Measurements from ENCODE around the gene SMIM44. TPM values are rescaled to one million over a fixed set of nuclear protein-coding genes. Genes with fewer than 3 reads are reported as not detected.
"Not testable (repeated sequence)": the region's sequence is repeated elsewhere in the genome, so short reads cannot be mapped to it uniquely, and the experiment has no call there.

Gene SMIM44
- 3.7 TPM for total RNA-seq

DNA sequence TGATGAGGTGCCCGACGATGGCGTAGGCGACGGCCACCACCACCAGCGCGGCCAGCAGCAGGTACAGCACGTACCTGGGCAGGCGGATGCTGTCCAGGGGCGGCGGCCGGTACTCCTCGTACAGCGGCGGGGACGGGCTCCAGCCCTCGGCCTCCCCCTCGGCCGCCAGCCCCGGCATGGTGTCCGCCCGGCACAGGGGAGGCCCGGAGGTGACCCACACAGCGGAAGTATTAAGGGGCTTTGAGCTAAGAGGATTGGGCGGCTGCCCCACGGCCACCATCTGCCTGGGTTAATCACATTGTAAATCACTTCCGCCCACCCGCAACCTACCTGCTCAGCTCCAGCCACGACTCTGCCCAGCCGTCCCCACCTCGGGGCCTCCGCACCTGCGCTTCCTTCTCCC, at the start of gene SMIM44:
SMIM44 (minus strand) TSS at position 216 of the 403 bp plus-strand sequence; CDS start at position 178, 38 bp downstream.
- DNase-seq (ENCODE audit: low spot score): no peak

DNA sequence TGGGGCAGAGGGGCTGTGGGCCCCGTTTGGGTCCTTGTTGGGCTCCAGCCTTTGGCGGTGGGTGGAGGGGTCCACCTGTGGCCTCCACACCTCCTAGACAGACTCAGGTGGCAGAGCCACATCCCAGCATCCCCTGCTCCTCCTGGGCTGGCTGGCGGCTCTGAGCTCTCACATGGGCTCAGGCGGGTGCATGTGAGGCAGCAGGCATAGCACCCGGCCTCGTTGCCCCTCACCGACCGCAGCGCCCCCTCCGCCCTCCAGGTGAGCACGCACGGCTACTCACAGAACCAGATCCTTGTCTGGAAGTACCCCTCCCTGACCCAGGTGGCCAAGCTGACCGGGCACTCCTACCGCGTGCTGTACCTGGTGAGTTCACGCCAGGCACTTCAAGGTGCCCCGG, 49.8 kb upstream of the SMIM44 start:
- no peak for DNase-seq (ENCODE audit: low spot score)

DNA sequence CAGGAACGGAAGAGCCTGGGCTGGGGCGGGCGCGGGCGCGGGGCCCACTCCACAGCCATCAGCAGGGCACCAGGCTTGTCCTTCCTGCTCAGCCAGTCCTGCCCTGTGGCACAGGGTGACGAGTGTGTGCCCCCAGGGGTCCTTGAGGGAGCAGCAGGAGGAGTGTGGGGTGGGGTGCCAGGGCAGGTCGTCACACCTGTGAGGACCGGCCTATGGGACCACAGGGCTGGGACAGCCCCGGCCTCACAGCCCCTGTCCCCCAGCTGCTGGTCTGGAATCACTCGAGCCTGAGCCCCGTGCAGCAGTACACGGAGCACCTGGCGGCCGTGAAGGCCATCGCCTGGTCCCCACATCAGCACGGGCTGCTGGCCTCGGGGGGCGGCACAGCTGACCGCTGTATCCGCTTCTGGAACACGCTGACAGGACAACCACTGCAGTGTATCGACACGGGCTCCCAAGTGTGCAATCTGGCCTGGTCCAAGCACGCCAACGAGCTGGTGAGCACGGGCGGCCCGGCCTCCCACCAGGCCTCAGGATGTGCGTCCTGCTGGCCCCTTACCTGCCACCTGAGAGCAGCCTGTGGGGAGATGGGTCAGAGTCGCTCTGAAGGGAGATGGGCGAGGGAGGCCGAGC, 49.0 kb upstream of the SMIM44 start:
- no peak for DNase-seq (ENCODE audit: low spot score)

DNA sequence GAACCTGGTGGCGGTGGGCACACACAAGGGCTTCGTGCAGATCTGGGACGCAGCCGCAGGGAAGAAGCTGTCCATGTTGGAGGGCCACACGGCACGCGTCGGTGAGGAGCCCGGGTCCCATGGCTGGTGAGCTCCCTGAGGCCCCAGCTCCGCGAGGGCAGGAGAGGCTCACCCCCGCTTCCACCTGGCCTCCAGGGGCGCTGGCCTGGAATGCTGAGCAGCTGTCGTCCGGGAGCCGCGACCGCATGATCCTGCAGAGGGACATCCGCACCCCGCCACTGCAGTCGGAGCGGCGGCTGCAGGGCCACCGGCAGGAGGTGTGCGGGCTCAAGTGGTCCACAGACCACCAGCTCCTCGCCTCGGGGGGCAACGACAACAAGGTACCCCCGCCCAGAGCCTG, 48.5 kb upstream of the SMIM44 start:
- DNase-seq (ENCODE audit: low spot score): no peak

DNA sequence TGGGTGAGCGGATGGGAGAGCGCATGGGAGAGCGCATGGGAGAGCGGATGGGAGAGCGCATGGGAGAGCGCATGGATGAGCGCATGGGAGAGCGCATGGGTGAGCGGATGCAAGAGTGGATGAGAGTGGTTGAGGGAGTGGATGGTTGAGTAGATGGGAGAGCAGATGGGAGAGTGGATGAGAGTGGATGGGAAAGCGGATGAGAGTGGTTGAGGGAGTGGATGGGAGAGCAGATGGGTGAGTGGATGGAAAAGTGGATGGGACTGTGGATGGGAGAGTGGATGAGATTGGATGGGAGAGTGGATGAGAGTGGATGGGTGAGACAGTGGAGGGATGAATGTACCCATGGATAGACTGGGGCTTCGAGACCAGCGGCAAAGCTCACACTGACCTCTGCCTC, 47.1 kb upstream of the SMIM44 start:
- no peak for DNase-seq (ENCODE audit: low spot score)

DNA sequence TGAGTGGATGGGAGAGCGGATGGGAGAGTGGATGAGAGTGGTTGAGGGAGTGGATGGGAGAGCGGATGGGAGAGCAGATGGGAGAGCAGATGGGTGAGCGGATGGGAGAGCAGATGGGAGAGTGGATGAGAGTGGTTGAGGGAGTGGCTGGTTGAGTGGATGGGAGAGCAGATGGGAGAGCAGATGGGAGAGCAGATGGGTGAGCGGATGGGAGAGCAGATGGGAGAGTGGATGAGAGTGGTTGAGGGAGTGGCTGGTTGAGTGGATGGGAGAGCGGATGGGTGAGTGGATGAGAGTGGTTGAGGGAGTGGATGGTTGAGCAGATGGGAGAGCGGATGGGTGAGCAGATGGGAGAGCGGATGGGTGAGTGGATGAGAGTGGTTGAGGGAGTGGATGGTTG, 46.1 kb upstream of the SMIM44 start:
- not testable (repeated sequence) for DNase-seq (ENCODE audit: low spot score)

DNA sequence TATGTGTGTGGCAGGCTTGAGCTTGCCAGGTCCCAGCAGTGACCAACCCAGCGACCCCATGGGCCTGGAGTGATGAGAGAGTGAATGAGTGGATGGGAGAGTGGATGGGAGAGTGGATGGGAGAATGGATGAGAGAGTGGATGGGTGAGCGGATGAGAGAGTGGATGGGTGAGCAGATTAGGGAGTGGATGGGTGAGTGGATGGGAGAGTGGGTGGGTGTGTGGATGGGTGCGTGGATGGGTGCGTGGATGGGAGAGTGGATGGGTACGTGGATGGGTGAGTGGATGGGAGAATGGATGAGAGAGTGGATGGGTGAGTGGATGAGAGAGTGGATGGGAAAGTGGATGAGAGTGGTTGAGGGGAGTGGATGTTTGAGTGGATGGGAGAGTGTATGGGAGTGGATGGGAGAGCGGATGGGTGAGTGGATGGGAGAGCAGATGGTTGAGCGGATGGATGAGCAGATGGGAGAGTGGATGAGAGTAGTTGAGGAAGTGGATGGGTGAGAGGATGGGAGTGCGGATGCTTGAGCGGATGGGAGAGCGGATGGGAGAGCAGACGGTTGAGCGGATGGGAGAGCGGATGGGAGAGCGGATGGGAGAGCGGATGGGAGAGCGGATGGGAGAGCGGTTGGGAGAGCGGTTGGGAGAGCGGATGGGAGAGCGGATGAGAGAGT, 45.4 kb upstream of the SMIM44 start:
- DNase-seq (ENCODE audit: low spot score): no peak

DNA sequence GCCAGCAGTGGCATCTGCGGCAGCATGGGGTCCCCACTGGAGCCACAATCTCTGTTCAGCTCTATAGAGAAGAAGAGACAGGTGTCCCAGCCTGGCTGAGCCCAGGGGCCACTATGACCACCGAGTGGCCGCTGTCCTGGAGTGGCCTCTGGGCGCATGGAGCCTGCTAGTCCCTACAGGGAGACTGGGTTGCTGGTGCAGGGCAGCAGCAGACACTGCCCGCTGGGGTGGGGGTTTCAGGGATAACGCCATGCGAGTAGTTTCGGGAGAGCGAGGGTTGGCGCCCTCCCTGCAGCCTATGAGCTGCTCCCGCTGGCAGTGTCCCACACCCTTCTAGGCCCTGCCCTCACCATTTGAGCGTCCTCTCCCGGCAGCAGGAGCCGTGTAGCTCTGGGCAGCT, 44.8 kb upstream of the SMIM44 start:
- no peak for DNase-seq (ENCODE audit: low spot score)

DNA sequence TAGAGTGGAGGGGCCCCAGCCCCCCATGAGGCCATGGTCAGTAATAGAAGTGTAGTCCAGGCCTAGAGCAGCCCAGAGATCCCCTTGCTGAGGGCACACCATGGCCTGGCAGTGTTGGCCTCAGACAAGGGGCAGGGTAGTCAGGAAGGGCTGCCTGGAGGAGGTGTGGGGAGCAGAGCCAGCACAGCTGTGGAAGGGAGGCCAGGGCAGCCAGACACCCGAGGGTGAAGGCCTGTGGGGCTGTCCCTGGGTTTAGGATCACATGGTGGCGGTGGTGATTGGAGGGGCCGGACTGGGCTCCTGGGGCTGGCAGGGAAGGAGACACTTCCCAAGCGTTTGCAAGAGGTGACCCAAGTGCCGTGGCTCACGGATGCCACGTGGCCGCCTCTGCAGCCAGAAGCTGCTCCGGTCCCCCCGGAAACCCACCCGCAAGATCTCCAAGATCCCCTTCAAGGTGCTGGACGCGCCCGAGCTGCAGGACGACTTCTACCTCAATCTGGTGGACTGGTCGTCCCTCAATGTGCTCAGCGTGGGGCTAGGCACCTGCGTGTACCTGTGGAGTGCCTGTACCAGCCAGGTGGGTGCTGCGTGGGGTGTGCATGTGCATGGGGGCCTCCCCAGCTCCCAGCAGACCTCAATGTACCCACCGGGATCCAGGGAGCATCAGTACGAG, 44.1 kb upstream of the SMIM44 start:
- DNase-seq (ENCODE audit: low spot score): no peak

DNA sequence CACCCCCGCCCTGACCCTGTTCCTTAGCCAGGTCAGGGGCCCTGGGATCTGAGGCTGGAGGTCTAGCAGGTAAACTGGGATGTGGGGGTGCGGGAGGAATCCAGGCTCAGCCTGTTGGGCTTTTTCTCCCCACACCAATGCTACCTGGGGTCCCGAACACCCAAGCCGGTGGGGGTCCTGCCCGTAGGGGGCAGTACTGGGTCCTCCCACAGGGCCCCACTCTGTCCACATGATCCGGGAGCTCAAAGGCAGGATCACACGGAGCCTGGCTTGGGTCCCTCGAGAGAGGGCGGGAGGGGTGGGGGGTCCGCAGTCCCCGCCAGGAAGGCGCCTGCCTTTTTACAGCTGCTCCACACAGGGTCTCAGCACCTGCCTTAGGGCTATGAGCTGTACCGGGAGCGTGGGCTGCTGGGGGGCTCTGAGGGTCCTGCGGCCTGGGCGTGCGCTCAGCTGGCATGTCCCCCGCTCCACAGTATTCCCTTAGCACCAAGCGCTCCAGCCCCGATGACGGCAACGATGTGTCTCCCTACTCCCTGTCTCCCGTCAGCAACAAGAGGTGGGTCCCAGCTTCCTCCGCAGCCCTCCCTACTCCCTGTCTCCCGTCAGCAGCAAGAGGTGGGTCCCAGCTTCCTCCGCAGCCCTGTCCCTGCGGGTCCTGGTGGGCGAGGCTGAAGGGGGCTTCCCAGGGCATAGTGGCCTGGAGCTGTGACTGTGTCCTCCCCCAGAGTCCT, 43.4 kb upstream of the SMIM44 start:
- DNase-seq (ENCODE audit: low spot score): no peak

DNA sequence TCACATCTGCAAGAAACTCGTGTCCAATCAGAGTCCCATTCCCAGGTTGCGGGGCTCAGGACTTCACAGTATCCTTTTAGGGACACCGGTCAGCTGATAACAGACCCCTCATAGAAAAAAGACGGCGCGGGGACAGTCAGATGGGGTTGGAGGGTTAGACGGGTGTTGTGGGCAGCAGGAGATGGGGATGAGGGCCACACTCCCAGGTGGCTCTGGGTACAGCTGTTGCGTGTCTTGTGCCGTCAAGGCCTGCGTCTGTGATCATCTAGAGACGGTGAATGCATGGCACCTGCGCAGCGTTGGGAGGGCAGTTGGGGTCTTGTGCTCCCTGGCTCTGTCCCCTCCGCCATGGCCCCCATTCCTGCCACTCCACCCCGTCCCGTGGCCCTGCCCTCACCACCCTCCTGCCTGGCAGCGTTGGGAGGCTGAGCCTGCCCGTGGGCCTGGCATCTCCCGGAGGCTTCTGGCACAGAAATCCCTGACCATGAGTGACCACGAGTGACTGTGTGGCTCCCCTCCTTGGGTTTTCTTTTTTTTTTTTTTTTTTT, 41.7 kb upstream of the SMIM44 start:
- DNase-seq (ENCODE audit: low spot score): no peak

DNA sequence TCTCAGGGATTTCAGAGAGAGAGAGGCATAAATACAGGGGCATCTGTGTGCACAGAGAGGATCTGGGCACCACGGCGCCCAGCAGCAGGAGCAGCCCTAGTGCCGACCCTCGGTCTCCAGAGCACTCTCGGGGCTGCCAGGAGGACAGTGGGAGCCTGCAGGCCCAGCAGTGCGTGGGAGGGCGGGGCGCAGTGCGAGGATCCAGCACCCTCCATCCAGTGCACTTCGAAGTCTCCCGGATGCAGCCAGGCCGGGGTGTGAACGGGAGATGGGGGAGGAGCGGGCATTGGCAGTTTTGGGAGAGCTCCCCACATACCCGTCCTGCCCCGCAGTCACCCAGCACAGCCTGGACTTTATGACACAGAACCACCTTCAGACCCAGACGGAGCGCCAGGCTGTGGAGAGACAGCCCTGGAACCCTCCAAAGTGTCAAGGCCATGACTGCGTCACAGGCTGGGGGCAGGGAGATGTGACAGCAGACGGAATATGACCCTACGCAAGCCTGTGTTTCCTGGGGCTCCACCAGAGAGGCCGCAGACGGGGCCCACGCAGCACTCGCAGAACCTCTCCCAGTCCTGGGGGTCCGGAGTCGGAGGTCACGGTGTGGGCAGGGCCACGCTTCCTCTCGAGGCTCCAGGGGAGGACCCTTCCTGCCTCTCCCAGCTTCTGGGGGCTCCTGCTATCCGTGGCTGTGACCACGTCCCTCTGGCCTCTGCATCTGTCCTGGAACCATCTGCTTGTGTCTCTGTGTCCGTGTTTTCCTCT, 41.0 kb upstream of the SMIM44 start:
- DNase-seq (ENCODE audit: low spot score): no peak

DNA sequence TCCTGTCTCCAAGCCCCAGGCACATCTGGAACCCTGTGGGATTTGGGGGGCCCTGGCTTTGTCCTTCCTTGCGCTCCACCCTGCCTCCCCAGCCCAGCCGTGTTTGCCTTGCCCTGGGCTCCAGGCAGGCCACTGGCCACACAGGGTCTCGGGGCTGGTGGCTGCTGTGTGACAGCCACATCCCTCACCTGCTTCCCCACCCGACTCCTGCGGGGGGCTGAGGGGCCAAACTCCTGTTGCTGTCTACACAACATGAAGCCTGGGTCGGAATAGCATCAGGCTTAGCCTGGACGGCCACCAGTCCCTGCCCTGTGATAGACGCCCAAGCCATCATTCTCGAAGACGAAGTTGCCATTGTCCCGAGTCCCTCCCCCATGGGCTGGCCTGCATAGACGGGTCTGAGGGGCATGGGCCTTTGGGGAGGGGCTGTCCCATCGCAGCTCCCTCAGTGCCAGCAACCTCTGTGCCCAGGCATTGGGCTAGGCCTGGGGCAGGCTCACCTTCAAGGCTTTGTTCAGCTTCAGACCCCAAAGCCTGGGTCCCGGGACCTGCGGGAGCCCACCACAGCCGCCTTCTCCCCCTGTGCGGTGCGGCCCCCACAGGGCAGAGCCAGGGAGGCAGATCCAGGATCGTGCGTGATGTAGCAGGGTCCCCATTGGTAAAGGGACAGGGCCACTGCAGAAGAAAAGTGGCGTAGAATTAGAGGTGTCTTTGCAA, 40.3 kb upstream of the SMIM44 start:
- DNase-seq (ENCODE audit: low spot score): no peak

DNA sequence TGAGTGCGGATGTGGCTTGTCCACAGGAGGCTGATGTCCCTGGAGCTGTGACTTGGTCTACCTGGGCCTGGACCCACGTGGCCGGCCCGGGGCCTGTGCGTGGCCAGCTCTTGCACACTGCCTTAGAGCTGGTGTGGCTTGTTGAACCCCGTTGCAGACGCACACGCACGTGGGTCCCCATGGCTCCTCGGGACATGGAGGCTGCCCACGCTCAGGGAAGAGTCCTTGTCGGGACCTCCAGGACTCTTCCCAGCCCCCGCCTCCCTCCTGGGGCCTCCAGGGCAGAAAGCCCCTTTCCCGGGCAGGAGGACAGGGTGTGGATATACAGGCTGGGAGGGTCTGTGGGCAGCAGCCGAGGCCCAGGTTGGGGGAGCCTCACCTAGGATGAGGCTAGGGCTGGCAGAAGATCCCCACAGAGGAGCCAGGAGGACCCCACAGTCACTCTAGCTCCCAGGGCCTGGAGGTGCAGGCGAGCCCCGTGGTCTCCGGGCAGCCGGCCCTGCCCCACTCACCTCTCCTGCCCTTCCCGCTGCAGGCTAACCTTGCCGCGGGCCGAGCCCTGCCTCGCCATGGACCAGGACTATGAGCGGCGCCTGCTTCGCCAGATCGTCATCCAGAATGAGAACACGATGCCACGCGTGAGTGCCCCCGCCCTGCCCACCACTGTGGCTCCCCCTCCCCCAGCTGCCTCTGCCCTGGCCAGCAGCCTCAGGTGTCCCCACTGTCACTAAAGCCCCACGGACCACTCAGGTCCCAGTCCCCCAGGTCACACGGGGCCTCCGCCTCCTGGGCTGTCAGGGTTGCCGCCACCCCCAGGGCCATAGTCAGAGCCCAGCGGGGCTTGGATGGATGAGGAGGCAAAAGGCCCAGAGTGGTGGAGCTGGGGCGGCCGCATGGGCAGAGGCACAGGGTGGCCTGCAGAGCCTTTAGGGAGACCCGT, 39.5 kb upstream of the SMIM44 start:
- no peak for DNase-seq (ENCODE audit: low spot score)

DNA sequence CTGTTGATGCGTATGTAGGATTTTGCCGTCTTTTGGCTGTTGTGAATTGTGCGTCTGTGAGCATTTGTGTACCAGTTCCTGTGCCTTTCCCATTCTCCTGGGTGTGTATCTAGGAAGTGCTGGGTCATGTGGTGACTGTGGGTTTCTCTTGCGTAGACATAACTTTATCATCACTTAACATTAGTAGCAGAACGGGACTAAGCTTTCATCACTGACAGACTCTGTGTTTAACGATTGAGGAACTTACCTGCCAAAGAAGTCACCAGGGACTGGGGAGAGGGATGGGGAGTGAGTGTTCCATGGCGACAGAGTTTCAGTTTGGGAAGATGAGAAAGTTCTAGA, 37.8 kb upstream of the SMIM44 start:
- no peak for DNase-seq (ENCODE audit: low spot score)

DNA sequence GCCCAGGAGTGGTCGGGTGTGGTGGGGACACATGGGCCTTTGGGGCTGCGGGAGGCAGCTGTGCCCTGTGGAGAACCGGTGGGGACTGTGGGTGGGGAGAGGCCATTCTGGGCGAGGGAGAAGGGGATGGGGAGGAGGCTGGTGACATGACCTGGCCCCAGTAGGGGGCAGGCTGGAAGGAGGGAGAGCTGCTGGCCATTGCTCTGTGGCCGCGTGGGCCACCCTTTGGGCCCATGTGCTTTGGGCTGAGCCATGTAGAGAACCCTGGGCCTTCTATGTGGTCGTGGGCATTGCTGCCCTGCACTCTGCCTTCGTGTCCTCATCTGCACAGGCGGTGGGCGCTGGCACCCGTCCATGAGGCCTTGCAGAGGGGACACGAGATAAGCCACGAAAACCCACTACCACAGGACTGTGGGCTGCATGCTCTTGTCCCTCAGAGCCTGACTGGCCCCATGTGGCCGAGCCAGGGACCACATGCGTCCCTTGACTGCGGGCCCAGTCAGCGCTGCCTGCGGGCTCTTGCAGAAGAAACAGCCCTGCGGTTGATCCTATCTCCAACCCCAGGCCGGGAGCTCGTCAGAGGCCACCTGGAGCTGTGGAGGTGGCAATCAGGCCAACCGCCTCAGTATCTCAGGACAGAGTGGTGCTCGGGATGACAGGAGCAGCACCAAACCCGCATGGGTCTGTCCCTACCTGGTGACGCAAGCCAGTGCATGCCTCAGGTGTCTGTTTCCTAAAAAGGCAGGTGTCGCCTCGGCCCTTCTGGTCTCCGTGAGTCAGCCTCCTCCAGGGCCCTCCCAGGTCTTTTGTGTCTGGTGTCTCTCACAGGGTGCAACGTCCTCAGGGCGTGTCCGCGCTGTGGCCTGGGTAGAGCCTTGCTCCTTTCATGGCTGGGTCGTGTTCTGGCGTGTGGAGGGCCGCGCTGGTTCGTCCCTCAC, 37.2 kb upstream of the SMIM44 start:
- peak; percentile 70 for DNase-seq (ENCODE audit: low spot score)

DNA sequence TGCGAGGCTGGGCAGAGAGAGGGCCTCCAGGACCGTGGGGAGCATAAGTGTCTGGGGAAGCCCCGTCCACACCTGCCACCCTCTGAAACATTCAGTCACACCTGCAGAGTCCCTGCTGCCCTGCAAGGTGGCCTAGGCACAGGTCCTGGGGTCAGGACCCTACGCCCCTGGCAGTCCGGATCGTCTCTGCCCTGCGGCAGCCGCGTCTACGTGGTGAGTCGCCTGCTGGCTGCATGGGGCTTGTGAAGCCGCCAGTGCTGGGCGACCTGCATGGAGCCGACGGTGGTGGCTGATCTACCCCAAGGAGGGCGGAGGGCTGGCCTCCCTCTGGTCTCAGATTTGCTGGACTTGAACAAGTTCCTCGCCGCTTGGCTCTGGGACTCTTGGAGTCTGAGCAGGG, 35.9 kb upstream of the SMIM44 start:
- DNase-seq (ENCODE audit: low spot score): no peak

DNA sequence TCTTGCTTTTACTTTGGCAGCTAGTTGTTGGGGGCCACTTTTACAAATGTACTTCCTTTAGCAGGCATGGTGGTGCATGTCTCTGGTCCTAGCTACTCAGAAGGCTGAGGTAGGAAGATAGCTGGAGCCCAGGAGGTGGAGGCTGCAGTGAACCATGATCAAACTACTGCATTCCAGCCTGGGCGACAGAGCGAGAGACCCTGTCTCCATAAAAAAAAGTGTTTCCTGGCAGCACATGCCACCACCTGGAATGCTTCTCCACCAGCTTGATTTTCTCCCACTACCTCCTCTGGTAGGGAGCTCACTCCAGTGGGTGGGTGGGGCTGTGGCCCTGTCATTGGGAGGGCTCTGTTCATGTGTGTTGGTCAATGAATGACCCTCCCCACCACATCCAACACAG, 35.4 kb upstream of the SMIM44 start:
- DNase-seq (ENCODE audit: low spot score): no peak

DNA sequence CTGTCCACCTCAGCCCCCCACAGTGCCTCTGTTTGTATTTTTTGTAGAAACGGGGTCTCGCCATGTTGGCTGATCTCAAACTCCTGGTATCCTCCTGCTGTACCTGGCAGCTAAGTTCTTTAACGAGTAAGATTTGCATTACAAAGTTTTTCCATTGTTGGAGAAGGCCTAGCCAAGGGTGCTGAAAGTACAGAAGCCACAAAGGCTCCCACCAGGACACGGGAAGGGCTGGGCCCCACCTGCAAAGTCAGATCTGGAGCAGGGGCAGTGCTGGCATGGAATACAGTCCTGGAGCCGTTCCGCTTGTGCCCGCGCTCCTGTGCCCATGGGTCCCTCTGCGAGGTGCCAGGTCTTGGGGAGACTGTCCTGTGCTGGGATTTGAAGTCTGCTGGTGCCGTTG, 35.0 kb upstream of the SMIM44 start:
- DNase-seq (ENCODE audit: low spot score): no peak

Data from mucosa of gallbladder (tissue), 1 donor.